Choroid plexus epithelial cell (primary cell): ENCODE data around the gene PCED1B.
"Not testable (repeated sequence)": the region's sequence is repeated elsewhere in the genome, so short reads cannot be mapped to it uniquely, and the experiment has no call there.

Experiments used
- DNase-seq: peaks from one replicate; pipeline ENCODE4 v3.0.0-alpha.2; 2010; ENCODE audit warnings: low read depth
- H3K4me3 ChIP-seq: 2 replicates; pipeline ENCODE4 v1.5.1; 2011; ENCODE audit warnings: low read depth, mild to moderate bottlenecking, control low read depth, low read length, moderate library complexity
- CTCF ChIP-seq: conservative IDR thresholded peaks from 2 replicates; pipeline ENCODE4 v1.5.1; 2011; ENCODE audit warnings: low read depth, mild to moderate bottlenecking, control low read depth, inconsistent platforms, low read length, moderate library complexity

Gene PCED1B

DNA sequence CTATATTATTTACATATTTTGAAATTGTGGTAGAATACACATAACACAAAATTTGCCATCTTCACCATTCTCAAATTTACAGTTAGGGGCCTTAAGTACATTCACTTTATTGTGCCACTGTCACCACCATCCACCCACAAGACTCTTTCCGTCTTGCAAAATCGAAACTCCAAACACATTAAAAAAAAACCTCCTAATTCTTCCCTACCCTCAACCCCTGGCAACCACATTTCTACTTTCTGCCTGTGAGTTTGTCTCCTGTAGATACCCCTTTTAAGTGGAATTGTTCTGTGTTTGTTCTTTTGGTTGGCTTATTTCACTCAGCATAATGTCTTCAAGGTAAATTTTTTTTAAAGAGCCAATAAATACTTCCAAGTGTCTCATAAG, 32.0 kb downstream of the PCED1B start:
- TF ChIP-seq CTCF, result no peak
- no peak overlapping the region for H3K4me3 ChIP-seq
- no peak for DNase-seq

DNA sequence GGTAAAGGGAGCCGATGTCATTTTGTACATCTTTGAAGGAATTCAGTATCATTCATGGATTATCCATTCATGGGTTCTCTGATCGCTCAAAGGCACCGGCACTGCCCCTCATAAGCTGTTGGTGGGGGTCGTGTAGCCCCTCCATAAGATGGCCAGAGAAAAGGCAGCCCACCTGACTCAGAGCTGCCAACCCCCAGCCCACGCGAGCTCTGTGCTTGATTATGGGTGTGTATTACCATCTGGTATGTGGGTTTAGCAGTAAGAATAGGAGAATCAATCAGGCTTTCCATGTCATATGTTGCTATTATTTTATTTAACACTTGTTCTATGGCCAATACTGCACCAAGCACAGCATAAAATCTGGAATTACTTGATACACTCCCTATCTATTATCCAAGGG, 32.4 kb downstream of the PCED1B start:
- no peak for TF ChIP-seq CTCF
- no peak for DNase-seq
- H3K4me3 ChIP-seq, result no peak overlapping the region

DNA sequence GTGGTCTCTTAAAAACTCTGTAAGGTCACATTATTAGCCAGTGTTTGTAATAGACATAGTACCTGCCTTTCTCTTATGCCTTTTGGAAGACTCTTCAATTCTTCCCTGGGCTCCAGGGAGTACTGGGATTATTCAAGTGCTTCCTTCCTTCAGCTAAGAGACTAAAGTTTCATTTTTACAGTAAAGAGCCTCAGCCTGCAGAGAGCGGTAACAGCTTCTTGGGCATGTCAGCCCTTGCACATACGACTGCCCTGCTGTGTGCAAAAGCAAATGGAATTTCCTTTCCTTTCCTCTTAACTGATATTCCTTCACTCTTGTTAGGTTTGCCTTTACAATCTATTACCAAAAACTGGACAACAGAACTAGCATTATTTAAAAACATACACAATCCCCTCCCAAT, 33.3 kb downstream of the PCED1B start:
- peak; percentile 16 for DNase-seq
- no peak overlapping the region for H3K4me3 ChIP-seq
- no peak for TF ChIP-seq CTCF

- H3K4me3 ChIP-seq, result no peak overlapping the region
- TF ChIP-seq CTCF, result no peak
- no peak for DNase-seq
Measured at GRCh38 chr12:47114481-47114892, 35.1 kb downstream of the PCED1B start.

- H3K4me3 ChIP-seq, DNase-seq: not testable (repeated sequence)
Measured at GRCh38 chr12:47117305-47117704, 37.9 kb downstream of the PCED1B start.

GRCh38 chr12:47120736-47121135, 41.3 kb downstream of the PCED1B start:
- no peak for DNase-seq
- no peak overlapping the region for H3K4me3 ChIP-seq
- no peak for TF ChIP-seq CTCF

DNA sequence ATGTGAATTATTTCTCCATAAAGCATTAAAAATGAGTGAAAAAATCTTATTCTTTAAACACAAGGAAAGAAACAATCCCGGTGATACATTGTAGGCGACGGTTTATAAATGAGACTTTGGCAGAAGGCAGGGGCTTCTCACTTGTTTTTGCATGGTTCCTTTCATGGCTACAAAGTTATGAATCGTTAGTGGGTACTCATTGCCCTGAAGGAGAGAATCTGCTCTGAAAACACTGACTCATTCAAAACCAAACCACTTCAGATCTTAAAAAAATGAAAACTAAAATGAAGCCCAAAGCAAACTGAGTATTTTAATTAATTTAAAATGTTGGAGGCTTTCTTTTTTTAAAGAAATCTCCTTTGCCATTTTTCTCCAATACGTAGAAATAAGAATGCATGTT, 41.7 kb downstream of the PCED1B start:
- H3K4me3 ChIP-seq, result no peak overlapping the region
- TF ChIP-seq CTCF, result no peak
- peak; percentile 27 for DNase-seq

GRCh38 chr12:47122602-47123001, 43.2 kb downstream of the PCED1B start:
- TF ChIP-seq CTCF, result no peak

More at GRCh38 chr12:47122602-47123001, 43.2 kb downstream of the PCED1B start:
- no peak for DNase-seq
- H3K4me3 ChIP-seq, result no peak overlapping the region
